RWPE2 (cell line): Measurements from ENCODE around the gene PRM1.

ENCODE experiments used
- ATAC-seq: fragments of 200-7000 bp; cut with Tn5 transposase; 3 replicates; pipeline ENCODE4 v1.9.1; 2021; ENCODE audit warnings: low read depth
- DNase-seq: peaks from one replicate; pipeline ENCODE4 v3.0.0-alpha.2; 2020; ENCODE audit warnings: low spot score
- H3K27ac ChIP-seq: fragments of 450-650 bp; 2 replicates; pipeline ENCODE4 v1.5.1; 2017; ENCODE audit warnings: mild to moderate bottlenecking; ENCODE audit not compliant: poor library complexity, severe bottlenecking
- H3K27me3 ChIP-seq: fragments of 250-450 bp; sonication (Bioruptor Pico); 2 replicates; pipeline ENCODE4 v1.5.1; 2021; ENCODE audit warnings: mild to moderate bottlenecking, moderate library complexity; ENCODE audit not compliant: insufficient read depth, poor library complexity, severe bottlenecking
- H3K36me3 ChIP-seq: fragments of 250-450 bp; sonication (Bioruptor Pico); 2 replicates; pipeline ENCODE4 v1.5.1; 2020; ENCODE audit warnings: low read depth, mild to moderate bottlenecking, moderate library complexity
- H3K4me1 ChIP-seq: fragments of 250-450 bp; sonication (Bioruptor Pico); 2 replicates; pipeline ENCODE4 v1.5.1; 2021; ENCODE audit warnings: mild to moderate bottlenecking, moderate library complexity; ENCODE audit not compliant: insufficient read depth, poor library complexity, severe bottlenecking
- H3K4me3 ChIP-seq: fragments of 250-450 bp; sonication (Bioruptor Pico); 2 replicates; pipeline ENCODE4 v1.5.1; 2021; ENCODE audit warnings: mild to moderate bottlenecking, moderate library complexity; ENCODE audit not compliant: severe bottlenecking
- H3K9me3 ChIP-seq: fragments of 250-450 bp; sonication (Bioruptor Pico); 2 replicates; pipeline ENCODE4 v1.5.1; 2021; ENCODE audit warnings: mild to moderate bottlenecking, moderate library complexity; ENCODE audit not compliant: severe bottlenecking
- CTCF ChIP-seq: fragments of 450-650 bp; IDR thresholded peaks from one replicate; pipeline ENCODE4 v1.5.1; 2017; ENCODE audit warnings: mild to moderate bottlenecking, moderate library complexity; ENCODE audit not compliant: poor library complexity, severe bottlenecking

PRM1 gene

DNA sequence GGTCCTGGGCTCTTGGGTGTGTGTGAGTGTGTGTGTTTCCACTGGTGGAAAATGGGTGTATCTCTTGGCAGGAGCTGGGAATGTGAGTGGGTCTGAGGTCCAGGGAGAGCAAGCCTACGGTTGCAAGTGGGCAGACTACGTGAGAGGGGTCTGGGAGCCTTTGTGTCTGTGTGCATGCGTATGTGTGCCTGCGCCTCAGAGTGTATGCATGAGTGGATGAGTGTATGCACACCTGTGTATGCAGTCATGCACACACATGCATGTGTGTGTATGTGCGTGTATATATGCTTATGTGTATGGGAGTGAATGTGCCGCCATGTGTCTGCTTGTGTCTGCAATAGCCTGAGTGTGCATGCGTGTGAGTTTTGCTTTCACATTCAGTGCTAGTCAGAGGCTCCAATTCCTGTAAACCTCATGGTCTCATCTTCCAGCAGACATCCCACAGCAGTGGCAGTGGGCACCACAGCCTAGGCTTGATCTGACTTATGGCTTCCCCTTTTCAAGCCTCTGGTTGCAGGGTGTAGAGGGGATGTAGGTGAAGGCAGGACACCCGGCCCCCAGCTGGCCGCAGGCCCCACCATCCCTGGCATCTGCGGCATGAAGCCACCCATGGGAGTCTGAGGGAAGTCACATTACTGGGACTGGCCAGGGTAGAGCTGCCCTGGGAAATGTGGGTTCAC lies 44.4 kb upstream of the PRM1 start:
- no peaks in the 10 kb centered on the region for H3K36me3 ChIP-seq
- TF ChIP-seq CTCF, result no peak
- H3K27ac ChIP-seq, result no peak overlapping the region
- H3K4me3 ChIP-seq, result no peak overlapping the region
- ATAC-seq (no peak), DNase-seq (no peak)
- H3K9me3 ChIP-seq, result no peaks in the 10 kb centered on the region
- peaks cover 12% of the 10 kb centered on the region for H3K4me1 ChIP-seq
- no peaks in the 10 kb centered on the region for H3K27me3 ChIP-seq

DNA sequence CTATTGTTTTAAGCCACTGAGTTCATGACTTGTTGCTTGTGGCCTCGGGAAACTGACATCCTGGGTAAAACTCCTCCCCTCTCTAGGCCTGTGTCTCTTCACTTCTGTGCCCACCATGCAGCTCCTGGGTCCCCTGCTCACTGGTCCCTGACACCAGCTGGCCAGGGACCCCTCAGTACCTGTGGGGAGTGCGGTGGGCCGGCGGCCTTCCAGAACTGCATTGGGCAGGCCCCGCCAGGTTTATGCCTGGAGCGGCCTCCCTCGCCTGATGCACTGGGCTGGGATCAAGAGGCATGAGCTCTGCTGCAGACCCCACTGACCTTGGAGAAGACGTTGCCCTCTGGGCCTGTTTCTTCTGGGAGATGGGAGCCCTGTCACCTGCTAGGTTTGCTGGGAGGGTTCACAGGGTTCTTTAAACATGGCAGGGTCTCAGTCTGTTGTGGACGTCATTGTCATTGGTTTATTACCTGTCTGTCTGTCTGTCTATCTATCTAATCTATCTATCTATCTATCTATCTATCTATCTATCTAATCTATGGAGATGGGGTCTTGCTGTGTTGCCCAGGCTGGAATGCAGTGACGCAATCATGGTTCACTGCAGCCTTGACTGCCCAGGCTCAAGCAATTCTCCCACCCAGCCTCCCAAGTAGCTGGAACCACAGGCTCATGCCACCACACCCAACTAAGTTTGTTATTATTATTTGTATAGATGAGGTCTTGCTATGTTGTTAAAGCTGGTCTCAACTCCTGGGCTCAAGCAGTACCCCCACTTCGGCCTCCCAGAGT lies 42.6 kb upstream of the PRM1 start:
- no peak for ATAC-seq
- Histone ChIP-seq H3K27me3 (no peaks in the 10 kb centered on the region), H3K36me3 (no peaks in the 10 kb centered on the region), H3K27ac (no peak overlapping the region), H3K4me1 (peaks cover 7% of the 10 kb centered on the region), H3K4me3 (no peak overlapping the region), H3K9me3 (no peaks in the 10 kb centered on the region)
- no peak for DNase-seq
- TF ChIP-seq CTCF, result no peak

DNA sequence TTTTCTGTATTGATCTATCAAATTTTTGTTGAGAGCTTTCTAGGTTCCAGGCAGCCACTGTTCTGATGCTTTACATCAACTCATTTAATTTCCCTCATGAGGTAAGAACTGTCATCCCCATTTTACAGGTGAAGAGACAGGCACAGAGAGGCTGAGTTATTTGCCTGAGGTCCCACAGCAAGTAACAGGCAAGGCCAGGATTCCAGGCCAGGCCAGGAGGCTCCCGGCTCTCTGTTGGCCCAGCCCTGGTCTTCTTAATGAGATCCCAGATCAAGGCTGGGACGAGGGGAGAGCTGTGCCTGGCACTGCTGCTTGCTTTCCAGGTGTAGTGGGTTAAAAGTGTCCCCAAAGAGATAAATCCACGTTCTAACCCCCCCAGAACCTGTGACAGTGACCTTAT lies 41.7 kb upstream of the PRM1 start:
- ATAC-seq (no peak), DNase-seq (no peak)
- no peak for TF ChIP-seq CTCF
- H3K9me3 ChIP-seq, result no peaks in the 10 kb centered on the region
- no peaks in the 10 kb centered on the region for H3K36me3 ChIP-seq
- H3K4me3 ChIP-seq, result no peak overlapping the region
- no peak overlapping the region for H3K27ac ChIP-seq
- no peaks in the 10 kb centered on the region for H3K27me3 ChIP-seq
- no peaks in the 10 kb centered on the region for H3K4me1 ChIP-seq

- H3K27me3 ChIP-seq, result no peaks in the 10 kb centered on the region
- no peak for TF ChIP-seq CTCF
- no peak for DNase-seq
- H3K27ac ChIP-seq, result no peak overlapping the region
- H3K4me1 ChIP-seq, result no peaks in the 10 kb centered on the region
- no peaks in the 10 kb centered on the region for H3K36me3 ChIP-seq
- no peak overlapping the region for H3K4me3 ChIP-seq
- no peak for ATAC-seq
- H3K9me3 ChIP-seq, result no peaks in the 10 kb centered on the region
These were observed 40.5 kb upstream of the PRM1 start for GRCh38 chr16:11321662-11322061.

GRCh38 chr16:11320170-11320569 lies 39.0 kb upstream of the PRM1 start:
- DNase-seq (no peak), ATAC-seq (no peak)
- no peak for TF ChIP-seq CTCF
- Histone ChIP-seq H3K27me3 (no peaks in the 10 kb centered on the region), H3K36me3 (no peaks in the 10 kb centered on the region), H3K4me3 (no peak overlapping the region), H3K9me3 (no peaks in the 10 kb centered on the region), H3K4me1 (no peaks in the 10 kb centered on the region), H3K27ac (no peak overlapping the region)
